Measurements from ENCODE around the gene GP1BA. TPM values are rescaled to one million over a fixed set of nuclear protein-coding genes. Genes with fewer than 3 reads are reported as not detected.

The GP1BA gene
- total and polyA plus RNA-seq, 2 donors (not counting 1 experiment from before 2014, with no cell fraction given) = 0.06 TPM; not detected in 1

- Mint-ChIP-seq H3K4me3 (no peak overlapping the region), H3K27ac (no peak overlapping the region), H3K4me1 (no peaks in the 10 kb centered on the region), H3K9me3 (ENCODE audit: insufficient read depth) (no peaks in the 10 kb centered on the region), H3K27me3 (no peaks in the 10 kb centered on the region)
- DNase-seq (no peak), ATAC-seq (ENCODE audit: low read depth) (no peak)
- H3K27ac ChIP-seq (ENCODE audit: low read length in 2 of 2) = no peak overlapping the region
- H3K4me2 ChIP-seq (replicated peaks; ENCODE audit: low read depth, low read length, poor library complexity, severe bottlenecking) = no peak overlapping the region
- H3K36me3 ChIP-seq (replicated peaks in 1 of 2; ENCODE audit: control extremely low read depth in 1 of 2, control insufficient read depth in 1 of 2, extremely low read depth in 1 of 2, insufficient read depth in 2 of 2, low read length in 1 of 2) = peaks cover 0 to 21% of the 10 kb centered on the region in 2 experiments
- WGBS (ENCODE audit: insufficient coverage) = 41% methylated on average over 3 of the region's 3 CpGs
- ChIA-PET CTCF (interaction anchor here (1.4 to 2.9 kb wide), 3 partner anchors 10 to 55 kb away, joined by 4 to 13 read pairs (median 6); partner anchors contain the start of genes CHRNE and PFN1), POLR2A (no interaction called here)
- TF ChIP-seq CTCF (IDR thresholded peaks at IDR 0.05) (no peak), EZH2 (IDR thresholded peaks at IDR 0.05; ENCODE audit: borderline replicate concordance, insufficient read depth, low read depth, low read length, poor library complexity, severe bottlenecking) (no peak)
- H3K9ac ChIP-seq (ENCODE audit: low read length) = no peak overlapping the region
- H2AFZ ChIP-seq (ENCODE audit: insufficient read depth, low read depth, low read length, poor library complexity, severe bottlenecking) = no peak overlapping the region
- H3K4me3 ChIP-seq (ENCODE audit: control extremely low read depth in 1 of 5, extremely low read depth in 1 of 5, insufficient read depth in 1 of 5, low read depth in 2 of 5, low read length in 4 of 5) = no peak overlapping the region
- intact Hi-C loops (cut with micrococcal nuclease) = no loop called here
- H3K4me1 ChIP-seq (ENCODE audit: control insufficient read depth in 2 of 2, insufficient read depth in 2 of 2, low read length in 2 of 2) = no peaks in the 10 kb centered on the region
- H3K79me2 ChIP-seq (ENCODE audit: control insufficient read depth, insufficient read depth, low read length) = no peaks in the 10 kb centered on the region
- no peaks in the 10 kb centered on the region for H4K20me1 ChIP-seq (ENCODE audit: control insufficient read depth, insufficient read depth, low read length, poor library complexity, severe bottlenecking)
- H3K27me3 ChIP-seq (replicated peaks in 1 of 4; ENCODE audit: control extremely low read depth in 1 of 4, control insufficient read depth in 3 of 4, insufficient read depth in 4 of 4, low read length in 3 of 4) = no peaks in the 10 kb centered on the region
- H3K9me3 ChIP-seq (ENCODE audit: control extremely low read depth in 1 of 3, control insufficient read depth in 2 of 3, insufficient read depth in 1 of 3, low read length in 2 of 3) = no peaks in the 10 kb centered on the region
Observed at GRCh38 chr17:4958102-4958501, 26.0 kb downstream of the GP1BA start.

- ATAC-seq (ENCODE audit: low read depth) = no peak
- peaks cover 0 to 21% of the 10 kb centered on the region in 2 experiments for H3K36me3 ChIP-seq (replicated peaks in 1 of 2; ENCODE audit: control extremely low read depth in 1 of 2, control insufficient read depth in 1 of 2, extremely low read depth in 1 of 2, insufficient read depth in 2 of 2, low read length in 1 of 2)
Observed at GRCh38 chr17:4959261-4959965, 27.3 kb downstream of the GP1BA start.

More at GRCh38 chr17:4959261-4959965, 27.3 kb downstream of the GP1BA start:
- Histone ChIP-seq H3K4me1 (ENCODE audit: control insufficient read depth in 2 of 2, insufficient read depth in 2 of 2, low read length in 2 of 2) (no peaks in the 10 kb centered on the region), H3K27me3 (replicated peaks in 1 of 4; ENCODE audit: control extremely low read depth in 1 of 4, control insufficient read depth in 3 of 4, insufficient read depth in 4 of 4, low read length in 3 of 4) (no peaks in the 10 kb centered on the region), H2AFZ (ENCODE audit: insufficient read depth, low read depth, low read length, poor library complexity, severe bottlenecking) (no peak overlapping the region), H3K4me2 (replicated peaks; ENCODE audit: low read depth, low read length, poor library complexity, severe bottlenecking) (no peak overlapping the region), H3K9me3 (ENCODE audit: control extremely low read depth in 1 of 3, control insufficient read depth in 2 of 3, insufficient read depth in 1 of 3, low read length in 2 of 3) (no peaks in the 10 kb centered on the region), H3K79me2 (ENCODE audit: control insufficient read depth, insufficient read depth, low read length) (no peaks in the 10 kb centered on the region), H3K27ac (ENCODE audit: low read length in 2 of 2) (no peak overlapping the region), H3K4me3 (ENCODE audit: control extremely low read depth in 1 of 5, extremely low read depth in 1 of 5, insufficient read depth in 1 of 5, low read depth in 2 of 5, low read length in 4 of 5) (no peak overlapping the region), H3K9ac (ENCODE audit: low read length) (no peak overlapping the region), H4K20me1 (ENCODE audit: control insufficient read depth, insufficient read depth, low read length, poor library complexity, severe bottlenecking) (no peaks in the 10 kb centered on the region)
- Mint-ChIP-seq H3K4me1 (no peaks in the 10 kb centered on the region), H3K4me3 (no peak overlapping the region), H3K9me3 (ENCODE audit: insufficient read depth) (no peaks in the 10 kb centered on the region), H3K27ac (no peak overlapping the region), H3K27me3 (no peaks in the 10 kb centered on the region)
- no peak for TF ChIP-seq EZH2 (IDR thresholded peaks at IDR 0.05; ENCODE audit: borderline replicate concordance, insufficient read depth, low read depth, low read length, poor library complexity, severe bottlenecking)
- no peak for TF ChIP-seq CTCF (IDR thresholded peaks at IDR 0.05)
- DNase-seq = no peak
- ChIA-PET POLR2A (no interaction called here), CTCF (interaction anchor here (1.4 to 2.9 kb wide), 2 partner anchors 12 to 50 kb away, joined by 4 to 13 read pairs; partner anchors contain the start of gene PFN1)
- intact Hi-C loops (cut with micrococcal nuclease) = no loop called here
- 98% methylated on average over 13 of the region's 18 CpGs for WGBS (ENCODE audit: insufficient coverage)

Measured in B cell (primary cell).